ENCODE results near the gene CPN1. TPM values are rescaled to one million over a fixed set of nuclear protein-coding genes. Genes with fewer than 3 reads are reported as not detected.
"Not testable (repeated sequence)": the region's sequence is repeated elsewhere in the genome, so short reads cannot be mapped to it uniquely, and the experiment has no call there.

Gene CPN1
- polyA plus RNA-seq, 3 donors = not detected

- WGBS, 3 donors = 69 to 82% (median 78%) methylated on average over 5 of the region's 5 CpGs
Observed at GRCh38 chr10:100086708-100087107, 5.0 kb upstream of the CPN1 start.

GRCh38 chr10:100085596-100085995, 3.9 kb upstream of the CPN1 start:
- WGBS, 3 donors = 40 to 50% (median 43%) methylated on average over 2 of the region's 2 CpGs
- no peak overlapping the region for H3K27ac ChIP-seq (ENCODE audit: low read depth, low read length)

More at GRCh38 chr10:100086708-100087107, 5.0 kb upstream of the CPN1 start:
- not testable (repeated sequence) for H3K27ac ChIP-seq (ENCODE audit: low read depth, low read length)

- 73 to 88% (median 79%) methylated on average over 1 of the region's 1 CpG for WGBS, 3 donors
- H3K27ac ChIP-seq (ENCODE audit: low read depth, low read length) = no peak overlapping the region
Observed at GRCh38 chr10:100083623-100084022, 2.0 kb upstream of the CPN1 start.

- not testable (repeated sequence) for H3K27ac ChIP-seq (ENCODE audit: low read depth, low read length)
Observed at GRCh38 chr10:100082276-100082675, 607 bp upstream of the CPN1 start.

GRCh38 chr10:100076750-100077149, 4.9 kb downstream of the CPN1 start:
- WGBS, 3 donors = 72 to 78% (median 76%) methylated on average over 2 of the region's 2 CpGs

GRCh38 chr10:100075426-100076220, 6.0 kb downstream of the CPN1 start:
- H3K27ac ChIP-seq (ENCODE audit: low read depth, low read length) = no peak overlapping the region
- 84 to 91% (median 89%) methylated on average over 18 of the region's 18 CpGs for WGBS, 3 donors

More at GRCh38 chr10:100076750-100077149, 4.9 kb downstream of the CPN1 start:
- H3K27ac ChIP-seq (ENCODE audit: low read depth, low read length) = no peak overlapping the region

GRCh38 chr10:100072514-100072913, 9.2 kb downstream of the CPN1 start:
- no peak overlapping the region for H3K27ac ChIP-seq (ENCODE audit: low read depth, low read length)

- no peak overlapping the region for H3K27ac ChIP-seq (ENCODE audit: low read depth, low read length)
- 87 to 95% (median 93%) methylated on average over 2 of the region's 2 CpGs for WGBS, 3 donors
Observed at GRCh38 chr10:100071529-100071928, 10.1 kb downstream of the CPN1 start.

GRCh38 chr10:100067466-100067865, 14.2 kb downstream of the CPN1 start:
- H3K27ac ChIP-seq (ENCODE audit: low read depth, low read length) = no peak overlapping the region
- 85 to 94% (median 91%) methylated on average over 1 of the region's 1 CpG for WGBS, 3 donors

- 42 to 67% (median 47%) methylated on average over 23 of the region's 23 CpGs for WGBS, 3 donors
- H3K27ac ChIP-seq (ENCODE audit: low read depth, low read length) = no peak overlapping the region
Observed at GRCh38 chr10:100065084-100065660, 16.5 kb downstream of the CPN1 start.

GRCh38 chr10:100061401-100061800, 20.3 kb downstream of the CPN1 start:
- no peak overlapping the region for H3K27ac ChIP-seq (ENCODE audit: low read depth, low read length)
- 71 to 85% (median 78%) methylated on average over 1 of the region's 1 CpG for WGBS, 3 donors

GRCh38 chr10:100057948-100058347, 23.7 kb downstream of the CPN1 start:
- 62 to 77% (median 66%) methylated on average over 1 of the region's 1 CpG for WGBS, 3 donors
- H3K27ac ChIP-seq (ENCODE audit: low read depth, low read length) = no peak overlapping the region

GRCh38 chr10:100053686-100054460, 27.8 kb downstream of the CPN1 start:
- H3K27ac ChIP-seq (ENCODE audit: low read depth, low read length) = no peak overlapping the region
- 48 to 54% (median 53%) methylated on average over 6 of the region's 6 CpGs for whole genome bisulfite sequencing, 3 donors

GRCh38 chr10:100046021-100046486, 35.6 kb downstream of the CPN1 start:
- 15 to 19% (median 17%) methylated on average over 7 of the region's 7 CpGs for WGBS, 3 donors
- no peak overlapping the region for H3K27ac ChIP-seq (ENCODE audit: low read depth, low read length)

- H3K27ac ChIP-seq (ENCODE audit: low read depth, low read length) = no peak overlapping the region
Observed at GRCh38 chr10:100045592-100045991, 36.1 kb downstream of the CPN1 start.

GRCh38 chr10:100043796-100044195, 37.9 kb downstream of the CPN1 start:
- no peak overlapping the region for H3K27ac ChIP-seq (ENCODE audit: low read depth, low read length)
- 22 to 63% (median 23%) methylated on average over 3 of the region's 3 CpGs for WGBS, 3 donors

More at GRCh38 chr10:100045592-100045991, 36.1 kb downstream of the CPN1 start:
- 50 to 69% (median 67%) methylated on average over 2 of the region's 2 CpGs for WGBS, 3 donors

- 84 to 87% (median 87%) methylated on average over 2 of the region's 2 CpGs for WGBS, 3 donors
Observed at GRCh38 chr10:100043344-100043743, 38.3 kb downstream of the CPN1 start.

GRCh38 chr10:100041306-100042002, 40.2 kb downstream of the CPN1 start:
- H3K27ac ChIP-seq (ENCODE audit: low read depth, low read length) = no peak overlapping the region
- WGBS, 3 donors = 66 to 76% (median 74%) methylated on average over 2 of the region's 2 CpGs

More at GRCh38 chr10:100043344-100043743, 38.3 kb downstream of the CPN1 start:
- no peak overlapping the region for H3K27ac ChIP-seq (ENCODE audit: low read depth, low read length)

All from adipose tissue (tissue), 3 donors.